ENCODE results near the gene NISCH.

Gene NISCH

GRCh38 chr3:52472239-52473000 lies 17.0 kb downstream of the NISCH start:
- DNase-seq (ENCODE audit: low spot score): no peak

- DNase-seq (ENCODE audit: low spot score): no peak
These were observed 17.6 kb downstream of the NISCH start for GRCh38 chr3:52473026-52473425.

- no peak for DNase-seq (ENCODE audit: low spot score)
These were observed 21.8 kb downstream of the NISCH start for GRCh38 chr3:52477076-52477795.

DNA sequence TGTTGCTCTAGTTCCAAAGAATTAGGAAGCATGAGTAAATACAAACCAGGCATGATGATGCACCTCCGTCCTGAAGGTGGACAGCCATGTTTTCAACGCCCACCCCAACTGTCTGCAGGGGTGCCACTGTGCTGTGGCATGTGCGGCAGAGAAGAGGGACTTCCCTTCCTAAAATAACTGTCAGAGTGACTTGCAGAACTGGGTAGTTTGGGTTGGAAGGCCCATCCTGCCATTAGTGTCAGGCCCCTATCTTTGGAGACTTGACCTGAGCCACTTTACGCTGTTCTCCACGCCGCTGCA lies 22.3 kb downstream of the NISCH start:
- DNase-seq (ENCODE audit: low spot score): no peak

- DNase-seq (ENCODE audit: low spot score): no peak
These were observed 23.9 kb downstream of the NISCH start for GRCh38 chr3:52479037-52479876.

- no peak for DNase-seq (ENCODE audit: low spot score)
These were observed 24.6 kb downstream of the NISCH start for GRCh38 chr3:52479877-52480575.

DNA sequence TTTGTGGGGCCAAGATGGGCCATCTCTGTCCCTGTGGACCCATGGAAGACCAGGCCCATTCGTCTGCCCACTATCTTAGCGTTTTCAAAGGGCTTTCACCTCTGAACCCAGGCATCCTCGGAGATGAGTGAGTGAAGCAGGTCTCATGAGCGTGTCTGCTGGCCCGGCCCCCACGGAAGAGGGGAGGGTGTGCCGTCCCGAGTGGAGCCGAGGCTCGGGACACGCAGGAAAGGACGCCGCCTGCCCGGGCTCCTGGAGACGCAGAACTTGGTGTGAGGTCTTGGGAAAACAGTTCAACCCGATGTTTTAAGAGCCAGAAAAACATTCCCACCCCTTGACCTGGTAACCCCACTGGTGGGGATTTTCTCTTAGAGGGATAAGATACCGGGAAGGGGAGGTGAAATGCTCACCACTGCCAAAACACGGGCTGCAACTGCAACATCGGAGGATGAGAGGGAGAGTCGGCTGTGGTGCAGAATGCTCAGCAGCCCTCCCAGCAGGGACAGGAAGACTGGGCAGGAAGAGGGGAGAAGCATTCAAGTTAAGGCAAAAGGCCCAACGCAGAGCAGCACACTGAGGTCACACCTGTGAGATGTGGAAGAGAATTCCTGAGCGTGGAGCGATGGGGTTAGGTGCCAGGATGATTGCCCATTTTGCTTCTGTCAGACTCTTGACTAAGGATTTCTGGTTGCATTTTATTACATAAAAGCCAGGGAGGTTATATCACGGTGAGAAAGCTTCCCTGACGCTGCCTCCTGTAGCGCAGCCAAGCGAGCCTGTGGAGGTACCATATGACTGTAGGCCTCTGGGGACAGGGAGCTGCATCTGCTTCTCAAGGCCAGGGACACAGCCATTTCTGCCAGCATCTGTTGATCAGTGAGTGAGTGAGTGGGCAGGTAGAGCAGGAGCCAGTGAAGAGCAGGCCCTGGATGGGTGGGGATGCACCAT lies 25.6 kb downstream of the NISCH start:
- no peak for DNase-seq (ENCODE audit: low spot score)

GRCh38 chr3:52481819-52482521 lies 26.6 kb downstream of the NISCH start:
- no peak for DNase-seq (ENCODE audit: low spot score)

DNA sequence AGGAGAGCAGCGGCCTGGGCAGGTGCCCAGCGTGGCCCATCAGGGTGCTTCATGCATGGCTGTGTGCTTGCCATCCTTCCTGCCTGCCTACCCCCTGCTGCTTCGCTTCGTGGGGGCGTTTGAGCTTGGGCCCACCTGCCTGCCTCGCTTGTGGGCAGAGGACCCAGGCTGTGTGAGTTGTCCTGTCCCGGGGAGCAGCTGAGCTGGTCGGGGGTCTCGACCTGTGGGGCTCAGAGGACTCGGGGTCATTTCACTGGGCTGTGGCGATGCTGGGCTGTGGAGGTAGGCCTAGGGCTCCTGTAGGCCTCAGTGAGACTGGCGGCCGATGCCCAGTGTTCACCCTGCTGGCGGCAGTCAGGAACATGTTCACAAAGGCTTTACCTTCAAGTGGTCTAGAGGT lies 27.7 kb downstream of the NISCH start:
- DNase-seq (ENCODE audit: low spot score): no peak

GRCh38 chr3:52483577-52484381 lies 28.4 kb downstream of the NISCH start:
- peak; percentile 78 for DNase-seq (ENCODE audit: low spot score)

DNA sequence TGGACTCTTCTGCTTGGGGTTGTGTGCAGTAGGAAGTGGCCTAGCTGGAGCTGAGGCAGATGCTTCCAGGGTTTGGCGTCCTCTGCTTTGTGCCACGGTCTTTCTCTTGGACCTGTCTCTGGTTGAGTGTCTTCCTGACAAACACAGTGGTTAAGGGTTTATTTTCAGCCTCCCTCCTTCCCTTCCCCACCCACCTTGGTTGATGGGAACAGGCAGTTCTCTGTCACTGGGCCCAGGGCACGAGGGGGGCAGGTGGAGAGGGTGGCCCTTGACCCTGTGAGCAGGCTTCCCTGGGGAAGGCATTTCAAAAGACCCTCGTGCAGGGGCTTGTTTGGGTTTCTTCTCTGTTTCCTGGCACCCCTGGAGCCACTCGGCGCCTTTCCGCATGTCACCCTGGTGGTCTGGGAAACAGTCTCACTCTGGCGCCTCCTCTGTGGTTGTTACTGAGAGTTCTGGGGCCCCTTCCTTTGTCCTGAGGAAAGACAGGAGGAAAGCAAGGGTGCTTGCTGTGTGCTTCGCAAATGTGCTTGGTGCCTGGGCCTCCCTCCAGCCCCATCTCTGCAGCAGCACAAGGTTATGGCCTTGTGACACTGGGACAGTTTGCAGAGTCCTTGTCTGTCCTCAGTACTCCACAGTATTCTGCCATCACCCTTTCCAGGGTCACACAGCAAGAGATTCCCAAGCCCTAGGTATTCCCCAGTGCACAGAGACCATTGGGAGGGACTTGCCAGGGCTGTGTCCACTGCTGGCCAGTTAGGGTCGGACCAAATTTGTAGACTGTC lies 29.5 kb downstream of the NISCH start:
- no peak for DNase-seq (ENCODE audit: low spot score)

GRCh38 chr3:52487050-52487787 lies 31.8 kb downstream of the NISCH start:
- DNase-seq (ENCODE audit: low spot score): no peak

DNA sequence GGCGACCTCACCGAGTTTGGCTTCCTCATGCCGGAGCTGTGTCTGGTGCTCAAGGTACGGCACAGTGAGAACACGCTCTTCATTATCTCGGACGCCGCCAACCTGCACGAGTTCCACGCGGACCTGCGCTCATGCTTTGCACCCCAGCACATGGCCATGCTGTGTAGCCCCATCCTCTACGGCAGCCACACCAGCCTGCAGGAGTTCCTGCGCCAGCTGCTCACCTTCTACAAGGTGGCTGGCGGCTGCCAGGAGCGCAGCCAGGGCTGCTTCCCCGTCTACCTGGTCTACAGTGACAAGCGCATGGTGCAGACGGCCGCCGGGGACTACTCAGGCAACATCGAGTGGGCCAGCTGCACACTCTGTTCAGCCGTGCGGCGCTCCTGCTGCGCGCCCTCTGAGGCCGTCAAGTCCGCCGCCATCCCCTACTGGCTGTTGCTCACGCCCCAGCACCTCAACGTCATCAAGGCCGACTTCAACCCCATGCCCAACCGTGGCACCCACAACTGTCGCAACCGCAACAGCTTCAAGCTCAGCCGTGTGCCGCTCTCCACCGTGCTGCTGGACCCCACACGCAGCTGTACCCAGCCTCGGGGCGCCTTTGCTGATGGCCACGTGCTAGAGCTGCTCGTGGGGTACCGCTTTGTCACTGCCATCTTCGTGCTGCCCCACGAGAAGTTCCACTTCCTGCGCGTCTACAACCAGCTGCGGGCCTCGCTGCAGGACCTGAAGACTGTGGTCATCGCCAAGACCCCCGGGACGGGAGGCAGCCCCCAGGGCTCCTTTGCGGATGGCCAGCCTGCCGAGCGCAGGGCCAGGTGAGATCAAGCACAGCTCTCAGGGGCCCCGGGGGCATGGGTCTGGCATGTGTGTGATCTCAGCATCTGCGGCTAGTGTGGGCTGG lies 32.6 kb downstream of the NISCH start:
- DNase-seq (ENCODE audit: low spot score): no peak

GRCh38 chr3:52488746-52489145 lies 33.3 kb downstream of the NISCH start:
- no peak for DNase-seq (ENCODE audit: low spot score)

DNA sequence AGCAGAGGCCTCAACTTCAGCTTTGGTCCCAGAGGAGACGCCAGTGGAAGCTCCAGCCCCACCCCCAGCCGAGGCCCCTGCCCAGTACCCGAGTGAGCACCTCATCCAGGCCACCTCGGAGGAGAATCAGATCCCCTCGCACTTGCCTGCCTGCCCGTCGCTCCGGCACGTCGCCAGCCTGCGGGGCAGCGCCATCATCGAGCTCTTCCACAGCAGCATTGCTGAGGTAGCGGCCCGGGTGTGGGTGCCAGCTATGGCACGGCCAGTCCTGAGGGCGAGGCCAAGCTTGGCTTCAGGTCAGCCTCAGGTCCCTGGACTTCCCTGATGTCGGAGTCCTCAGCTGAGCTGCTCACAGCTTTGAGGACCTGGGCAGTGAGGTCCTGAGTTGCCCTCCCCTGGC lies 34.0 kb downstream of the NISCH start:
- no peak for DNase-seq (ENCODE audit: low spot score)

- DNase-seq (ENCODE audit: low spot score): no peak
These were observed 34.9 kb downstream of the NISCH start for GRCh38 chr3:52490035-52490938.

All from AG08396 (cell line).